Skin epidermis (tissue), 12 donors: Measurements from ENCODE around the gene ITPKB.

ENCODE experiments used
- H3K27ac ChIP-seq, 21 experiments: fragments of 200-600 bp; sonication (generic) in 11 of 21; one replicate each; pipeline ENCODE4 v1.5.0; 2020; ENCODE audit warnings: mild to moderate bottlenecking in 3 of 21, inconsistent platforms in 2 of 21, moderate library complexity in 2 of 21
- H3K4me3 ChIP-seq, 7 experiments: fragments of 200-600 bp; sonication (generic) in 2 of 7; one replicate each; pipeline ENCODE4 v1.5.0; 2020; ENCODE audit warnings: inconsistent platforms in 2 of 7, mild to moderate bottlenecking in 2 of 7, moderate library complexity in 1 of 7

ITPKB gene

DNA sequence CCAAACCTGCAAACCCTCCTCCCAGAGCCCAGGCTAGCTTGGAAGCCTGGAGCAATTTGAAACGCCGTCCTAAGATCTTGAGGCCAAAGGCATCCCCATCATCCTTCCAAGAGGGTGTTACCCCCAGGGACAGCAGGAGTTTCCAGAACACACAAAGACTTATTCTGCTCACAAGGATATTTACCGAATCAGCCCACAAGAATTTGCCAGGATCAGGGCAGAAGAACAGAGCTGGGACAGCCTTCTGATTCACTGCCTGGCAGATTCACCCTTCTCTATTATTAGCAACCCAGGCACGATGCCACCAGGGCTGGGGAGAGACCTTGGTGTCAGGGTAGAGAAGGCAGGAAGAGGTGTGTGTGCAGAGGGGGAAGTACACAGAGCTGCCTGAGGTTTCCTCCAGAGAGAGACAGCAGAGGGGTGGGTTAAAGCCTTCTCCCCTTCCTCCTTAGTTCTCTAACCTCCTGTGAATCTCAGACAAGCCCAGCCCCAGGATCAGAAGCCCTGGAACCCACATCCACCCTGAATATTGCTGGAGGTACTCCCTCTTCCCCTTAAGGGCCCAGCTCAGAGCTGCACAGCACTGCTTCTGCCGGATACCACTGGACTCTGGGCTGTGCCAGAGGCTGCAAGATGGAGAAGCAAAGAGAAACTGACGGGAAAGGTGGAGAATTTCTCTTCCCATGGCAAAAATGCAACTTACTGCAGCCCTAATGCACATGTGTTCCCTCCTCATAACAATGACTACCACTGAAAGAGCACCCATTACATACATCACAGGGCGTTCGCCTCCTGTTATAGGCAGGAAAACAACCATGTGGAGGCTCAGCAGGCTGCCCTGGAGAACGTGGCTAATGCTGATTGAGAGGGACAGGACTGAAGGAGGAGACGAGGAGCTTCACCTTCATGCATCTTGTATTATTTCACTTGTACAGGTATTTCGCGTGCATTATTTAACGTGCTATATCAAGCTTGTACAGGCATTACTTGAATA lies 61.8 kb downstream of the ITPKB start:
- H3K4me3 ChIP-seq, result no peak overlapping the region
- peak overlapping the region in 20 of 21 experiments; percentile 6 to 91 (median 81) for H3K27ac ChIP-seq

DNA sequence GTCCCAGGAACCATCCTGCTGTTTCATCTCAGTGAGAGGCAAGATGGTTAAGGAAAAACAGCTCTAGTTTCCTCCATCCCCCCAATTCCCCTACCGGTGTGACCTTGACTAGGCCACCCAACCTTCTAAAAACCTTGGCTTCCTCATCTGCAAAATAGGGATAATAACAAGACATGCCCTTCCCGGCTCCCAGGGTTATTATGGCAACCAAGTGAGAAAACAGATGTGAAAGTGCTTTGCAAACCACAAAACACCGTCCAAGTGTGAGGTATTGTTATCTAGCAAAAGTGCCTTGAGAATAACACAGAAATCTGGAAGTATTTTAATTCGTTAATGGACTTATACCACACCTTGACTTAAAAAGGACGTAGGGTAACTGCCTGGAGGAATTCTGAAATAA lies 62.7 kb downstream of the ITPKB start:
- H3K4me3 ChIP-seq, result no peak overlapping the region
- peak overlapping the region in 18 of 21 experiments; percentile 66 to 91 (median 82) for H3K27ac ChIP-seq

- no peak overlapping the region for H3K4me3 ChIP-seq
- H3K27ac ChIP-seq, result peak overlapping the region in 18 of 21 experiments; percentile 66 to 91 (median 82)
Measured at GRCh38 chr1:226675715-226676357, 63.2 kb downstream of the ITPKB start.

DNA sequence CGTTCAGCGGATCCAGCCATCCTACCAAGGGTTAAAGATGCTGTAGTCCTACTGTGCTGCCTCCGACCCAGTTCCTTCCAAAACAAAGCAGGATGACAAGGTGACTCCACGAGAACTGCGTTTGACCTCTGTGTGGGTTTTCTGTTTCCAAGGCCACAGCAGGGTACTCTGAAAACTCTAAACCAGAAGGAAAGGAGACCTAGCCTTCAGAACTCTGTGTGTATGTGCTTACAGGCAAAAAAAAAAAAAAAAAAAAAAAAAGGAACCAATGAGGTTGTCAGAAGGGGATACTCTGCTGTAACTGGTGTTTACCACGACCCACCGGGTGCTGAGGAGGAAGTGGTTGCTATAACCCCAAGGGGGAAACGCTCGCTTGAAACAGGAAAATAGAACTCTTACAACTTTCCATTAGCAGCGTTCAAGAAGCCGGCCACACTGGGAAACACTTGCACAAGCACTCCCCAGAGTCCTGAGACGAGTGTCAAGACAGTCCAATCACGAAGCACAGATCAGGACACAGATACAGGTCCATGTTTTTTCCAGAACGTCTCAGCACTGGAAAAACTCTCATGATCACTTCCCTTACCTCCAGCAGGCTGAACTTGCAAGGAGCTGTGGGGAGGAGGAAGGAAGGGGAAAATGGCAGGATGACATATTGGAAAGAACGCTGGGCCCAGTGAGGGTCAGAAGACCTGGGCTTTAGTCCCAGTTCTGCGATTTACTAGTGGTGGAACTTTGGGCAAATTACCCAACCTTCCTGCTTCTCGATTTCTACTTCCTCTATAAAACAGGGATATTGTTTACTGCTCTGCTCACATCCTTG lies 64.0 kb downstream of the ITPKB start:
- Histone ChIP-seq H3K4me3 (no peak overlapping the region), H3K27ac (peak overlapping the region in 19 of 21 experiments; percentile 60 to 91 (median 81))

DNA sequence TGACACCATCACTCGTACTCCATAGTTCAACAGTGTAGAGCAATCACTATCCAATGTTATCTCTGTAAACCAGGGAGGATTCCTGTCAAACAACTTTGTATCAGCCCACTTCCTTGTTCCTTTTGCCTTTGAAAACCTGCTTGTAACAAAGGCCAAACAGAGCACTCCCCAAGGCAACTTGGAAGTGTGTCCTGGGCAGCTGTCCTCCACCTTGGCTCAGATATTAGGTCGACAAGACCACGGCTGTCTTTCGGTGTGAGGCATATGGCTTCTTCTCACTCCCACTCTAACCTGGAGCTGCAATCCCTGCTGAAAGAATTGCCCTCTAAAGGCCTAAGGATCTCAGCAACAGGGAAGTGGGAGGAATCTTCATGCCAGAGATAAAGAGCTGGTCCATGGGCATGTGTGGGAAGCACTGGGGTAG lies 66.7 kb downstream of the ITPKB start:
- Histone ChIP-seq H3K27ac (peak overlapping the region in 9 of 21 experiments; percentile 9 to 63 (median 35)), H3K4me3 (no peak overlapping the region)

DNA sequence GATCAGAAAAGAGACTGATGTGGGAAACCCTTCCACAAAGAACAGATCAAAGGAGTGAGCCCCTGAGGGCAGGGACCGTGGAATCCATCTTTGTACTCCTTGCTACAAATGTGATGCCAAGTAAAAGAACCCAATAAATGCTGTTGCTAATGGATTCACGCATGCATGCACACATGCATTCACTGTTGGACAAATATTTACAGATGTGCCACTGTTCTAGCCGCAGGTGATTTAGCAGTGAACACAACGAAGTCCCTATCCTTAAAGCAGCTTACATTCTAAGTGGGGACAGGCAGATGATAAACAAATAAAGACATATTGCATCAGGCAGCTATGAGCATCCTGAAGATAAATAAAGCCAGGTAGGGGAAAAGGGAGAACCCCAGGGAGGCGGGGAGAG lies 67.8 kb downstream of the ITPKB start:
- peak overlapping the region in 1 of 21 experiments; percentile 38 for H3K27ac ChIP-seq

GRCh38 chr1:226670073-226670472 lies 69.0 kb downstream of the ITPKB start:
- peak overlapping the region in 2 of 21 experiments; percentile 4 to 11 for H3K27ac ChIP-seq

More for the DNA sequence above, 67.8 kb downstream of the ITPKB start:
- H3K4me3 ChIP-seq, result no peak overlapping the region

GRCh38 chr1:226668173-226668560 lies 70.9 kb downstream of the ITPKB start:
- no peak overlapping the region for H3K4me3 ChIP-seq
- H3K27ac ChIP-seq, result no peak overlapping the region

More at GRCh38 chr1:226670073-226670472, 69.0 kb downstream of the ITPKB start:
- no peak overlapping the region for H3K4me3 ChIP-seq

- H3K27ac ChIP-seq, result peak overlapping the region in 5 of 21 experiments; percentile 6 to 87 (median 46)
Measured at GRCh38 chr1:226666692-226667091, 72.4 kb downstream of the ITPKB start.

DNA sequence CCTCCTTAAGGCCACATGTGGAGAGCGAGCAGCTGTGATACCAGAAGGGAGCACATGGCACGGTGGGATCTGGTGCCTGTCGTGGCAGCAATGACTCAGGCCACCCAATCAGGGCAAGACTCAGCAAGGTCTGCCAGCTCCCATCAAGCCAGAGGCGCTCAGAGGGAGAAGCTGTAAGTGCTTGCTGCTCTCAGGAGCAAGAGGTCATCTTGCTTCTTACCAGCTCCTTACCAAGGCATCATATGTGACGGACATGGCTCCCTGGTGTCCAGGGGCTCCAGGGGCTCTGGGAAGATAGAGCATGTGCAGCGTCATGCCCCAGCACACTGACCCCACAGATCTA lies 72.9 kb downstream of the ITPKB start:
- Histone ChIP-seq H3K27ac (peak overlapping the region in 7 of 21 experiments; percentile 12 to 89 (median 87)), H3K4me3 (no peak overlapping the region)

More at GRCh38 chr1:226666692-226667091, 72.4 kb downstream of the ITPKB start:
- H3K4me3 ChIP-seq, result no peak overlapping the region

GRCh38 chr1:226665505-226666163 lies 73.4 kb downstream of the ITPKB start:
- peak overlapping the region in 11 of 21 experiments; percentile 12 to 92 (median 85) for H3K27ac ChIP-seq
- H3K4me3 ChIP-seq, result no peak overlapping the region

GRCh38 chr1:226664413-226665101 lies 74.5 kb downstream of the ITPKB start:
- H3K27ac ChIP-seq, result peak overlapping the region in 19 of 21 experiments; percentile 31 to 92 (median 82)
- H3K4me3 ChIP-seq, result no peak overlapping the region

DNA sequence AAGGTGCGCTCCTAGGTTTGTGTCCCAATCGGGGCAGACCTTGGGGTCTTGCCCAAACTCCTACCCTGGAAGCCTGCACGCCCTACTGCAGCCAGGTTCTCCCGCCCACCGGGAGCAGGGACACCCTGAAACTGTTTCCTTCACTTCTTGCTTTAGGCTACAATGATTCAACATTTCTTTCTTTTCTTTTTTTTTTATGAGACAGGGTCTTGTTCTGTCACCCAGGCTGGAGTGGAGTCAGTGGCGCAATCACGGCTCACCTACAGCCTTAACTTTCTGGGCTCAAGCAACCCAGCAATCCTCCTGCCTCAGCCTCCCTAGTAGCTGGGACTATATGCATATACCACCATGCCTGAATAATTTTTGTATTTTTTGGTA lies 75.8 kb downstream of the ITPKB start:
- H3K4me3 ChIP-seq, result no peak overlapping the region
- H3K27ac ChIP-seq, result peak overlapping the region in 20 of 21 experiments; percentile 55 to 92 (median 82)

GRCh38 chr1:226662642-226663326 lies 76.3 kb downstream of the ITPKB start:
- H3K27ac ChIP-seq, result peak overlapping the region in 20 of 21 experiments; percentile 55 to 92 (median 82)
- no peak overlapping the region for H3K4me3 ChIP-seq

DNA sequence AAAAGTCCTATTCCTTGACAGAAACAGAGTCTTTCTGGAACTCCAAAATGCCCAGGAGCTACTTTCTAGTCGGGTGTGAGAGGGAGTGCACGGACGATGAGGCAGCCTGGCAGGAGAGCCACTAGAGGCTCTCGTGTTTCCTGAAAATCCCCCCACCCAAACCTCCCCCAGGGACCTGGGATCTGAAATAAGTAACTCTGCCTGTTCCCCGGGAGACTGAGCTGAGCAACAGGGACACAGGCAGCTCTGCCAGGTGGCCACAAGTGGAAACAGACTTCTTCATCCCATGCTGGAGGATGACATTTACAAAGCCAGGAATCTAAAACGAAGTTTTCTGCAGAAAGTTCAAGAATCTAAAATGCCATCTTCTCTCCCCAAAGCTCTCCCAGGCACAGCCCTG lies 77.1 kb downstream of the ITPKB start:
- Histone ChIP-seq H3K4me3 (no peak overlapping the region), H3K27ac (peak overlapping the region; percentile 27 to 92 (median 82))

DNA sequence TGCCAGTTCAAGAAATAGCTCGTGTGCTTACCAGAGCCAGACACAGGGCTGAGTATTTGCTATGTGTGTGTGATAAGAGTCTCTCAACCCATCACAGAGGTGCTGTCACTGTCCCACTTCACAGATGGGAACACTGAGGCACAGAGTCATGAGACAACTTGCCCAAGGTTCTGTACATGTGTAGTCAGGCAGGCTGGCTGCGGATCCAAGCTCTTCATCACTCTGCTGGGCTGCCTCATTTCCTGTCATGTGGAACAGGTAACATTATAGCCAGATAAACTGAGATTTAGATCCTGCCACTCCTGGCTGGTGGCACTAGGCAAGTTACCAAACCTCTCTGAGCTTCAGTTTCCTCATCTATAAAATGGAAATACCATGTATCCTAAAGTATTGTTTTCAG lies 77.8 kb downstream of the ITPKB start:
- Histone ChIP-seq H3K4me3 (no peak overlapping the region), H3K27ac (peak overlapping the region in 20 of 21 experiments; percentile 27 to 92 (median 82))

DNA sequence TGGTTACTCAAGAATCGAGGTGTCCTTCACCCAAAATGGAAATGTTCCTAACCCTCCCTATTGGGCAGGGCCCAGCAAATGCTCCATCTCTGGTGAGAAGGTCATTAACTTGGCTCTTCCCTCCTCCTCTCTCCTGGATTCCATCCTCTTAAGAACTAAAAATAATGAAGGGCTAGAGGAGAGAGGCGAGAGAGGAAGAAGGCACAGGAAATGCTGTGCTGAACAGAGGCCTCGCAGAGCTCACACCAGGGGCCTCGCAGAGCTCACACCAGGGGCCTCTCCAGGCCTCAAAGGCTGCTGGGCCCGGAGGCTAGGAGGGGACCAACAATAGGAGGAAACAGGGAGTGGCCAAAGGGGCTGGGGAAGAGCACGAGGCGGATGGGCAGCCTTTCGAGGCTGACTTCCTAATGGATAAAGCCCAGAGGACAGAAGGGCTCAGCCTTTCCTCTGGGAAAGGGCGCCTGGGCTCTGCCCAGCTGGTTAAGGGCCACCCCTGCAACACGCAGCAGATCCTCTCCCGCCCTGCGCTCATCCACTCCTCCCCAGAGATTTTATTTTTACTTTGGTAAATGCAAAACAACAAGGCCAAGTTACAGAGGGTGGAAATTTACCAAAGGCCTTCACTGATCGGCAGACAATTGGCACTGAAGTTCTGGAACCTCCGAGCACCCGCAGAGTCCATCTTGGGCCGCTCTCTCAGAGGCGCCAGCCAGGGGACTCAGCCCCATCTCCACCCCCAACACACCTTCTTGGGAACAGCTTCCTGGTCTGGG lies 78.5 kb downstream of the ITPKB start:
- H3K4me3 ChIP-seq, result no peak overlapping the region
- H3K27ac ChIP-seq, result peak overlapping the region in 20 of 21 experiments; percentile 27 to 92 (median 82)
